NCI-H82 treated with DMSO at 0.1 percent for 48 hours (cell line): ENCODE data around the gene NFIA.
A peak's percentile ranks its signal among the peaks of the same experiment; 100 is the strongest.
"Not testable (repeated sequence)": the region's sequence is repeated elsewhere in the genome, so short reads cannot be mapped to it uniquely, and the experiment has no call there.

Source experiments
- DNase-seq: peaks from one replicate; lab custom pipeline; 2025; ENCODE audit not compliant: unreplicated experiment; lab: John Stamatoyannopoulos, UW

Gene NFIA

DNA sequence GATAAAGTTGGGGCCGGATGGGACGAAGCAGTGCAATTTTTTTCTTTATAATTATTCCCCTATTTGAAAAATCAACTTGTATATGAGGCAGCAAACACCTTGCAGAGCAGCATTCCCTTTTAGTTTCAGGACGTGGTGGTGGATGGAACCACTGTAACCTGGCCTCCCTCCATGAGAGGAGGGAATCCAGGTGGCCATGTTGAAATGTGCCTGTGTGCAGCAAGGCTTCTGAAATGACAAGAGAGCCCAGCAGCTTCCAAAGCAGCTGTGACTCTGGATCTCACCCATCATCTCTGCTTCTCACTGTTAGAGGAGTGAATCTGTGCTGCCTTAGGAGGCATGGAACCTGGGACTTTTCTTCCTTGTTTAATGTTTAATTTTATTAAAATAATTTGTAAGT lies 42.3 kb downstream of the NFIA start:
- no peak for DNase-seq

- no peak for DNase-seq
These were observed 42.9 kb downstream of the NFIA start for GRCh38 chr1:61125263-61125662.

DNA sequence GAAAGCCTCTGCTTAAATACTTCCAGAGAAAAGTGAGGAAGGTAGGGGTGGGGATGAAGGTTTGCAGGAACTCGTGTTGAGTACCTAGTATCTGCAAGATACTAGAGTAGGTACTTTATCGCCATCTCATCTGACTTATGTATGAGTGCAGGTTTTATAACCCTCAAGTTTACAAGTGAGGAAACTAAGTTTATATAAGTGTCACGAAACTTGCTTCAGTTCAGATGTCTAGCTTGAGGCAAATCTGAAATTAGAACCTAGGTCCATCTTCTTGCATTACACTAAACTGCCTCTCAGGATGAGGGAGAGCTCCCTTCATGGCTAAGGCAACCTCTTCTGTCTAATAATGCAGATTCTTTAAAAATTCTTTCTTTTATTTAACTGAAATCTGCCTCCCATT lies 43.5 kb downstream of the NFIA start:
- DNase-seq: no peak

- not testable (repeated sequence) for DNase-seq
These were observed 44.5 kb downstream of the NFIA start for GRCh38 chr1:61126843-61127242.

- DNase-seq: no peak
These were observed 48.1 kb downstream of the NFIA start for GRCh38 chr1:61130338-61131000.

DNA sequence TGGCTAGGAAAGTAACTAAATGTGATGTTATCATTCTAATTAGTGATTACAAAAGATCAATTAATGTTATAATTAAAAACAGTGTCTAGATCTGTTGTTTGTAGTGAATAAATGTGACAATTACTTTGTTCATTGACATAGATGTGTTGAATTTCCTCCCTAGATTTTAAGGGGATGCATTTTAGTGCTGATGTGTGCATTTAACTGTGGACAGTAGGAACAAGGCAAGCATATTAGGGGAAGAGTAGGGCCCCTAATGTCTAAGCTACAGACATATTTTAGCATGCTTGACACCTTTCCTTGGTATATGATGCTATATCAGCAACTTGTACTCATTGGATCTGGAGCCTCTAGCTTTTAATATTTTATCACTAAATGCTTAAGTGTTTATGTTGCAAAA lies 48.9 kb downstream of the NFIA start:
- no peak for DNase-seq

DNA sequence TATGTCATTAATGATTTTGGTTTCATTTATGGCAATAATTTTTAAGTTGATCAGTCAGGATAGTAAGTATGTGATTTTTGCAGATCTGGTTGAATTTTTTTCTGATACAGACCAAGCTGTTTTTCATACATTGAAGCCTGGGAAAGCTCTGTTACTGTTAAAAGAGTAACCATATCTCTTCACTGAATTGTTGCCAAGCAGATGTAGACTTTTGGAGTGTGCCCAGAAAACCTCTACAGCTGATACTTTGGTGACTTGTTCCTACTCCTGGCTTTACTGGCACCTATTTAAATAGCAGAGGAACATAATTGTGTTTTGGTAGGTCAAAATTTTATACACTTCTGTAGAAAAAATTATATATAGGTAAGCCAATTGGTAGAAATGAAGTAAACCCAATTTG lies 49.4 kb downstream of the NFIA start:
- no peak for DNase-seq

DNA sequence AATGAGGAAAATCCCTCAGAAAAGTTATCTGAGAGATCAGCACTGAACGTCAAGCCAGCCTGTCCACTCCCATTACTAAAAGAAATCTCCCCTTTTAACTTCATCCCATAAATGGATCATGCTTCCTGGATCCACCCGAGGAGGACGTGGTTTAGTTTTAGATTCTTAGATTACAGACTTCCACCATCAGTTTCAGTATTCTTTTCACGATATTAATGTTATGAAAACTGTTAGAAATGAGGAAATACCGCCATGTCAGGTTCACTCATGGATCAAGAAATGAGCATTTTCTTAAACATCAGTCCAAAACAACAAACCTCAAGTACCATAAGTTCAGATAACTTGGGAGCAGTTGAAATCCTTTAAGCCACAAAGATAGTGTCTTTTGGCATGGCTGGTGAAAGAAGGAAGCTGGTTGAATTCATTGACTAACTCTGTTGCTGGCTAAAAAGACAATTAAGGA lies 49.8 kb downstream of the NFIA start:
- DNase-seq: peak; percentile 6

DNA sequence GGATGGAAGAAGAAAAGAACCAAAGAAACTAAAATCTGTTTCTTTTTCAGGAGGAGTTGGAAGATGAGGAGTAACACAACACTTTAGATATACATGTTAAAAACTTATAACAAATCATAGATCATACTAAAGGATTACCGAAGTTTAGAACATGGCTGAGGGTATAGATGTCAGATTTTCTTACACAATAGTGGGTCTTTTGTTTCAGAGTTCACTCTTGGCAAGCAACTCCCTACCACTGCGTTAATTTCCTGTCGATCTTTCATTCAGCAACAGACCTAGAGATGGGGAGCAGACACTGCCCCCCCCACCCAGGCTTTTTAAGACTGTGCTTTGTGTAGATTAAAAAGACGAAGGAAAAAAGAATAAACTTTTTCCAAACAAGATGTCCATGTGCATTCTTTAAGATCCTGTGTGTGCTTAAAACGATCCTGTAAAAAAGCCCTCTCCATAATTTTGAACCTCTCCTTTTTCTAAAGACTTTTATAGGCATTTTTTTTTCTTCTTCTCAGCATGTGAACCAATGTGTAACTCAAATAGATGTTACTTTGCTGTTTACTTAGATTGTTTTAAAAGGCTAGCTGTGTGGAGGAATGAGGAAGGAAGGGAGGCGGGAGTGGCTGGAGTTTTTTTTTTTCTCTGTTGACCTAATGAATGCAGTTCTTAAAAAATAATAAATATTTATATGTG lies 50.4 kb downstream of the NFIA start:
- no peak for DNase-seq

- no peak for DNase-seq
These were observed 51.1 kb downstream of the NFIA start for GRCh38 chr1:61133335-61134019.

DNA sequence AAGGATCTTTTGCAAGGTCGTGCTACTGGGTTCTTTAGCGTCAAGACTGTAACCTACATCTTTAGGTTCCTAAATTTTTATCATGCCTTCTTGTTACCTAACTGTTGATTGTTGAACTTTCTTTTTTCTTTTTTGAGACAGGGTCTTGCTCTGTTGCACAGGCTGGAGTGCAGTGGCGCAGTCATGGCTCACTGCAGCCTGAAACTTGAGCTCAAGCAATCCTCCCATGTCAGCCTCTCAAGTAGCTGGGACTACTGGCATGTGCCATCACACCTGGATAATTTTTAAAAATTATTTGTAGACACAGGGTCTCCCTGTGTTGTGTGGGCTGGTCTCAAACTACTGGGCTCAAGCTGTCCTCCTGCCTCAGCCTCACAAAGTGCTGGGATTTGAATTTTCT lies 52.9 kb downstream of the NFIA start:
- no peak for DNase-seq

- DNase-seq: no peak
These were observed 55.9 kb downstream of the NFIA start for GRCh38 chr1:61138305-61138704.

GRCh38 chr1:61138921-61139774 lies 56.8 kb downstream of the NFIA start:
- no peak for DNase-seq

DNA sequence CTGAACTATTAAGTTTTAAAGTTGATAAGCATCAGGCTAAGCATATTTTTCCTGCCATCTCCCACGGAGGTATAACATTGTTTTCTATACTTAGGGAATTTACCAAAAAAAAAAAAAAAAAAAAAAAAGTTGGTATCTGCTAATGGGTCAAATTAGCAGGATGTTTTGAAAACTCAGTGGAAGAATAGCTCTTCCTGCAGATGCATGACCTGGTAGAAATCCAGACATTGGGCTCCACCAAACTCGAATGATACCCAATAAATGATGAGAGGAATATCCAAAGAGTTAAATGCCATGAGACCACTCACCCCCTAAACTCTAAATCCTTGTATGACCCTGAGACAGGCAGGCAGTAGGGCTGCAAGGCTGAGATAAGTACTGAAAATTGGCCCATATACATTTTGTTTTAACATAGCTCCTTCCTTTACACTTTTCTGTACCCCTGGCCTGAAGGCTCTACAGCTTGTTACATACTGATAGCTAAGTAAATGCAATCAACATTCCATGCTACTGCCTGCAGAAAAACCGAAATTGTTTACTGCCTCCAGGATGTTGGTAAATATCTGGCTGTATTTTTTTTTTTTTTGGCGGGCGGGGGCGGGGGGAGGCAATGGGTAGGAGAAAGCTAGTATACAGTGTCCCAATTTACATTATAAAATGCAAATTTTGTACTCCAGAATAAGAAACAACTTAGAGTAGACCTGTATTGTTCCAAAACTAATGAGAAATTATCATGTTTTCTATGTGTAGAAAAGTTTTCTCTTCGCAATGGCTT lies 57.6 kb downstream of the NFIA start:
- no peak for DNase-seq

GRCh38 chr1:61140778-61141177 lies 58.4 kb downstream of the NFIA start:
- DNase-seq: no peak

DNA sequence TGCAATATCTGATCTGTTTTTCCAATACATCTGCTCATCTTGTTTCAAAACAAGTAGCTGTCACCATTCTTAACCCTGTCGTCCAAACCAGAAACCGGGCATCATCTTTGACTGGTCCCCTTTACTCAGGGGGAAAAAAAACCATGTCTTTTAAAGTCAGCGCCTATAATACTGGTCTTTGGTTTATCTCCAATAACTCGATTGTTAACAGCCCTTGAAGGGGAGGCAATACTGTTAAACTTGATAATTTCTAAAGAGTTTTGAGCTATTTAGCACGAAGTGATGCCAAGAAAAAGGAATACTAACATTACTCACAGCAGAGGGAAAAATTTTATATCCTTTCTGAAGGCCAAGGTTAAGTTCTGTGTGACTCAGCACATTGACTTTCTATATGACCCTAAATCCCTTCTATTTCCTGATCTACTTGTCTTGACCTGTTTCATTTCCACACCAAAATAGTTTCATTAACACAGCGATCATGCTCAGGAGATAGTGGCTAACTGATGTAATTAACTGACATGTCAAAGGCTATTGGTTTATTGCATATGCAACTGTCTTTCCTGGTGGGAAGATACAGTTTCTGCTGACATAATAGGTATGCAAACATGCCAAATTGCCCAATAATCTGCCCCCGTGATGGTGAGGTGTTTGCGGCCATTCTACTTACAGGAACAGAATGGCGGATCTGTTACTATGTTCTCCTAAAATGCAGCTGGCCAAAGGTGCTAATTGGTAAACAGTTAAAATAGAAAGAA lies 59.1 kb downstream of the NFIA start:
- DNase-seq: no peak

GRCh38 chr1:61142043-61142440 lies 59.7 kb downstream of the NFIA start:
- DNase-seq: no peak

DNA sequence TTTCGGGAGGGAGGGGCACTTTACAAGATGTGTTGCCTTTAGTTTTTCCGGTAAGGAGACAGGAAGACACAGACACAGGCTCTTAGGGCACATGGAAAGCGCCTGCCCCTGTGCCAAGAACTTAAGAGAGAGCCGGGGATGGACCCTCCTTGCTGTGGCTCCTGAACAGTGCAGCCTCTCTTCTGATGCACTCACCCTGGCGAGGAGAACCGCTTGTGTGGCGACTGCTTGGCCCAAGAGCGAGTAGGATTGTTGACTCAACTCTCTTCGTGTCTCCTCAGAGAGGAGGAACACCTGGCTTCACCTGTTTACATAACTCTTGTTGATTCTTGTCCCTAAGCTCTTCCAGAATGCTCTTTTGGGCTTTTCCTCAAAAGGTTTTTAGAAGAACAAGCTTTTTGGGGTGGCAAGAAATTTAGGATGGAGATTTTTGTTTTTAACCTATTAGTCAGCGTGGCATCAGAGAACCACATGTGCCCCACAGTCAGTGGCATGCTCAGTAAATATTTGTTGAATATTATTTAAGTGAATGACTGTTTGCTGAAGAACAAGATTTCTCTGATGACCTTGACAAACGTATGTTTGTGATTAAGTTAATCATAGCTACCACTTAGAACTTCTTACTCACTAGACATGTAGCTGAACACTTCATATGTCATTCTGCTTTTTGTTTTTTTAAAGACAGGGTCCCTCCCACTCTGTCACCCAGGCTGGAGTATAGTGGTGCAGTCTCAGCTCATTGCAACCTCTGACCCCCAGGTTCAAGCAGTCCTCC lies 60.6 kb downstream of the NFIA start:
- DNase-seq: no peak

- no peak for DNase-seq
These were observed 61.6 kb downstream of the NFIA start for GRCh38 chr1:61143821-61144424.
